ENCODE data around the gene SPINT1. TPM values are rescaled to one million over a fixed set of nuclear protein-coding genes. Genes with fewer than 3 reads are reported as not detected.

The SPINT1 gene
- total and polyA plus RNA-seq, 2 of the 13 experiments (the other 11 are each of a cell fraction or from before 2014, with no cell fraction given) = 0.49 to 2.5 TPM

DNA sequence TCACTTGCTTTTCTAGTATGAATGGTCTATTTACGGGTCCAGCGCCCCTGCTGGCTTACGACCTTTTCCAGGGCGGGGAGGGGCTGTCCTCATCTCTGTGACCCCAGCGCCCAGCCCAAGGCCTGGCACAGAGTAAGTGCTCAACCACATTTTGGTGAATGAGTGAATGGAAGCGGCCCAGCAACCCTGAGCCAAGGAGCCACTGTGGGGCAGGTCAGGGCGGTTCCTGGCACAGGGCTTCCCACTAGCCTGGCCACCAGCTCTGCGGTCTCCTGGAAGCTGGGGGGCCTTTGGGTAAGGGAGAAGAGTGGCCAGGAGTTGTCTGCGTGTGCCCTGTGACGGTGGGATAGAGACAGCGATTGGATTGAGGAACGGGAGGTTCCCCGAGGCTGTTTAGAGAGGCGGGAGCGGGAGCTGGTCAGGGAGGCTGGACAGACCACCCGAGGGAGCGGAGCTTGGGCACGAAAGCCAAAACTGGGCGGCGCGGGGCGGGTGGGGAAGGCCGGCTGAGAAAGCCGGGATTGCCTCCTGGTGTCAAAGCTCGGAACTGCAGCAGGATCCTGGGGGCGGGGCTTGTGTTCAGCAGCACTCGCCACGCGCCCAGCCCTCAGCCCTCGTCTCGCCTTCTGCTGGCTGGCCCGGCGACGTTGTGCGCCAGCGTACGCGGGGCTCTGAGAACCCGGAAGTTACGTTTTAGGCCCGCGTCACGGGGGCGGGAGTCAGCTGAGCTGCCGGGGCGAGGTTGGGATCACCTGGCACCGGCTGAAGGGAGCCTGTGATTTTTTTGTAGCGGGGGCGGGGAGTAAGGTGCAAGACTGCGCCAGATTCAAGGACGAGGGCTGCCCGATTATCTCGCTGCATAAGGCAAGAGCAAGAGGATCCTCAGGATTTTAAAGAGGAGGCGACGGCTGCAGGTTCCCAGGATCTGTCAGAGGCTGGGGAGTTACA is 50.2 kb downstream of the SPINT1 start, which contains the start of gene VPS18 (continued):
- TF ChIP-seq ZFAT (CRISPR knock-in tag; conservative IDR thresholded peaks at IDR 0.05) (no peak), ZNF564 (CRISPR knock-in tag; IDR thresholded peaks at IDR 0.05) (no peak), HNRNPK (IDR thresholded peaks at IDR 0.05; ENCODE audit: low read depth, low read length, poor library complexity, severe bottlenecking) (peak; percentile 66), TMF1 (CRISPR knock-in tag; IDR thresholded peaks at IDR 0.05; ENCODE audit: low read depth) (no peak), HOXA9 (CRISPR knock-in tag; IDR thresholded peaks at IDR 0.05; ENCODE audit: borderline replicate concordance) (no peak; the same call in 1 of the 2 replicates), FOXK2 (IDR thresholded peaks at IDR 0.05) (peak; percentile 72; the same call in 1 of the 2 replicates), ELF1 (CRISPR knock-in tag; IDR thresholded peaks at IDR 0.05) (peak; percentile 96), TEAD3 (CRISPR knock-in tag; optimal IDR thresholded peaks at IDR 0.05; ENCODE audit: borderline replicate concordance) (peak; percentile 64), CBX1 (IDR thresholded peaks at IDR 0.05; ENCODE audit: low read depth) (peak; percentile 38), ZFP62 (CRISPR knock-in tag; IDR thresholded peaks at IDR 0.05) (no peak), ZNF383 (CRISPR knock-in tag; IDR thresholded peaks at IDR 0.05; ENCODE audit: borderline replicate concordance) (no peak), EEA1 (CRISPR knock-in tag; IDR thresholded peaks at IDR 0.05; ENCODE audit: borderline replicate concordance) (no peak), FOXJ3 (CRISPR knock-in tag; IDR thresholded peaks at IDR 0.05; ENCODE audit: borderline replicate concordance) (no peak), KLF15 (CRISPR knock-in tag; IDR thresholded peaks at IDR 0.05; ENCODE audit: borderline replicate concordance) (no peak), SKI (IDR thresholded peaks at IDR 0.05; ENCODE audit: partially characterized antibody) (peak; percentile 67)
- TF ChIP-seq, protein P1, sequence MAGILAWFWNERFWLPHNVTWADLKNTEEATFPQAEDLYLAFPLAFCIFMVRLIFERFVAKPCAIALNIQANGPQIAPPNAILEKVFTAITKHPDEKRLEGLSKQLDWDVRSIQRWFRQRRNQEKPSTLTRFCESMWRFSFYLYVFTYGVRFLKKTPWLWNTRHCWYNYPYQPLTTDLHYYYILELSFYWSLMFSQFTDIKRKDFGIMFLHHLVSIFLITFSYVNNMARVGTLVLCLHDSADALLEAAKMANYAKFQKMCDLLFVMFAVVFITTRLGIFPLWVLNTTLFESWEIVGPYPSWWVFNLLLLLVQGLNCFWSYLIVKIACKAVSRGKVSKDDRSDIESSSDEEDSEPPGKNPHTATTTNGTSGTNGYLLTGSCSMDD (CRISPR knock-in tag; IDR thresholded peaks at IDR 0.05) = no peak
- TF ChIP-seq, protein P2, sequence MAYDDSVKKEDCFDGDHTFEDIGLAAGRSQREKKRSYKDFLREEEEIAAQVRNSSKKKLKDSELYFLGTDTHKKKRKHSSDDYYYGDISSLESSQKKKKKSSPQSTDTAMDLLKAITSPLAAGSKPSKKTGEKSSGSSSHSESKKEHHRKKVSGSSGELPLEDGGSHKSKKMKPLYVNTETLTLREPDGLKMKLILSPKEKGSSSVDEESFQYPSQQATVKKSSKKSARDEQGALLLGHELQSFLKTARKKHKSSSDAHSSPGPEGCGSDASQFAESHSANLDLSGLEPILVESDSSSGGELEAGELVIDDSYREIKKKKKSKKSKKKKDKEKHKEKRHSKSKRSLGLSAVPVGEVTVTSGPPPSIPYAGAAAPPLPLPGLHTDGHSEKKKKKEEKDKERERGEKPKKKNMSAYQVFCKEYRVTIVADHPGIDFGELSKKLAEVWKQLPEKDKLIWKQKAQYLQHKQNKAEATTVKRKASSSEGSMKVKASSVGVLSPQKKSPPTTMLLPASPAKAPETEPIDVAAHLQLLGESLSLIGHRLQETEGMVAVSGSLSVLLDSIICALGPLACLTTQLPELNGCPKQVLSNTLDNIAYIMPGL (CRISPR knock-in tag; IDR thresholded peaks at IDR 0.05; ENCODE audit: borderline replicate concordance in 1 of 2, low read depth in 1 of 2) = peak; percentile 84 to 95; a peak in 3 of 4 replicates
- TF ChIP-seq, protein P3, sequence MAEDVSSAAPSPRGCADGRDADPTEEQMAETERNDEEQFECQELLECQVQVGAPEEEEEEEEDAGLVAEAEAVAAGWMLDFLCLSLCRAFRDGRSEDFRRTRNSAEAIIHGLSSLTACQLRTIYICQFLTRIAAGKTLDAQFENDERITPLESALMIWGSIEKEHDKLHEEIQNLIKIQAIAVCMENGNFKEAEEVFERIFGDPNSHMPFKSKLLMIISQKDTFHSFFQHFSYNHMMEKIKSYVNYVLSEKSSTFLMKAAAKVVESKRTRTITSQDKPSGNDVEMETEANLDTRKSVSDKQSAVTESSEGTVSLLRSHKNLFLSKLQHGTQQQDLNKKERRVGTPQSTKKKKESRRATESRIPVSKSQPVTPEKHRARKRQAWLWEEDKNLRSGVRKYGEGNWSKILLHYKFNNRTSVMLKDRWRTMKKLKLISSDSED (CRISPR knock-in tag; IDR thresholded peaks at IDR 0.05) = no peak
- TF ChIP-seq, protein P4, sequence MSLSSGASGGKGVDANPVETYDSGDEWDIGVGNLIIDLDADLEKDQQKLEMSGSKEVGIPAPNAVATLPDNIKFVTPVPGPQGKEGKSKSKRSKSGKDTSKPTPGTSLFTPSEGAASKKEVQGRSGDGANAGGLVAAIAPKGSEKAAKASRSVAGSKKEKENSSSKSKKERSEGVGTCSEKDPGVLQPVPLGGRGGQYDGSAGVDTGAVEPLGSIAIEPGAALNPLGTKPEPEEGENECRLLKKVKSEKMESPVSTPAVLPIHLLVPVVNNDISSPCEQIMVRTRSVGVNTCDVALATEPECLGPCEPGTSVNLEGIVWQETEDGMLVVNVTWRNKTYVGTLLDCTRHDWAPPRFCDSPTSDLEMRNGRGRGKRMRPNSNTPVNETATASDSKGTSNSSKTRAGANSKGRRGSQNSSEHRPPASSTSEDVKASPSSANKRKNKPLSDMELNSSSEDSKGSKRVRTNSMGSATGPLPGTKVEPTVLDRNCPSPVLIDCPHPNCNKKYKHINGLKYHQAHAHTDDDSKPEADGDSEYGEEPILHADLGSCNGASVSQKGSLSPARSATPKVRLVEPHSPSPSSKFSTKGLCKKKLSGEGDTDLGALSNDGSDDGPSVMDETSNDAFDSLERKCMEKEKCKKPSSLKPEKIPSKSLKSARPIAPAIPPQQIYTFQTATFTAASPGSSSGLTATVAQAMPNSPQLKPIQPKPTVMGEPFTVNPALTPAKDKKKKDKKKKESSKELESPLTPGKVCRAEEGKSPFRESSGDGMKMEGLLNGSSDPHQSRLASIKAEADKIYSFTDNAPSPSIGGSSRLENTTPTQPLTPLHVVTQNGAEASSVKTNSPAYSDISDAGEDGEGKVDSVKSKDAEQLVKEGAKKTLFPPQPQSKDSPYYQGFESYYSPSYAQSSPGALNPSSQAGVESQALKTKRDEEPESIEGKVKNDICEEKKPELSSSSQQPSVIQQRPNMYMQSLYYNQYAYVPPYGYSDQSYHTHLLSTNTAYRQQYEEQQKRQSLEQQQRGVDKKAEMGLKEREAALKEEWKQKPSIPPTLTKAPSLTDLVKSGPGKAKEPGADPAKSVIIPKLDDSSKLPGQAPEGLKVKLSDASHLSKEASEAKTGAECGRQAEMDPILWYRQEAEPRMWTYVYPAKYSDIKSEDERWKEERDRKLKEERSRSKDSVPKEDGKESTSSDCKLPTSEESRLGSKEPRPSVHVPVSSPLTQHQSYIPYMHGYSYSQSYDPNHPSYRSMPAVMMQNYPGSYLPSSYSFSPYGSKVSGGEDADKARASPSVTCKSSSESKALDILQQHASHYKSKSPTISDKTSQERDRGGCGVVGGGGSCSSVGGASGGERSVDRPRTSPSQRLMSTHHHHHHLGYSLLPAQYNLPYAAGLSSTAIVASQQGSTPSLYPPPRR (CRISPR knock-in tag; IDR thresholded peaks at IDR 0.05; ENCODE audit: borderline replicate concordance) = peak; percentile 42; the same call in 1 of the 2 replicates
